H9 (cell line): ENCODE results near the gene ATF7. TPM values are rescaled to one million over a fixed set of nuclear protein-coding genes. Genes with fewer than 3 reads are reported as not detected.

Source experiments
- DNase-seq: peaks from one replicate; pipeline ENCODE4 v3.0.0-alpha.2; 2017
- H2AFZ ChIP-seq: one replicate; pipeline ENCODE4 v1.6.1; 2013; ENCODE audit warnings: mild to moderate bottlenecking, low read length, control low read depth, moderate library complexity
- H2AK5ac ChIP-seq: 2 replicates; pipeline ENCODE4 v1.6.1; 2013; ENCODE audit warnings: low read length, control low read depth, mixed read lengths; ENCODE audit not compliant: insufficient read length
- H2BK120ac ChIP-seq: one replicate; pipeline ENCODE4 v1.6.1; 2013; ENCODE audit warnings: low read depth, mild to moderate bottlenecking, low read length, control low read depth, inconsistent platforms; ENCODE audit not compliant: poor library complexity, severe bottlenecking
- H2BK12ac ChIP-seq: 2 replicates; pipeline ENCODE4 v1.6.1; 2013; ENCODE audit warnings: low read length, control low read depth, mixed read lengths, low read depth; ENCODE audit not compliant: insufficient read length
- H2BK15ac ChIP-seq: 2 replicates; pipeline ENCODE4 v1.6.1; 2013; ENCODE audit warnings: low read depth, low read length, control low read depth
- H2BK20ac ChIP-seq: one replicate; pipeline ENCODE4 v1.6.1; 2013; ENCODE audit warnings: low read depth, mild to moderate bottlenecking, low read length, control low read depth, inconsistent platforms; ENCODE audit not compliant: poor library complexity, severe bottlenecking
- H2BK5ac ChIP-seq: 2 replicates; pipeline ENCODE4 v1.6.1; 2013; ENCODE audit warnings: low read length, control low read depth, mixed read lengths; ENCODE audit not compliant: insufficient read length
- H3K14ac ChIP-seq: 2 replicates; pipeline ENCODE4 v1.6.1; 2013; ENCODE audit warnings: low read length, control low read depth; ENCODE audit not compliant: insufficient read depth
- H3K18ac ChIP-seq: 2 replicates; pipeline ENCODE4 v1.6.1; 2013; ENCODE audit warnings: low read depth, mild to moderate bottlenecking, mixed read lengths, low read length, control low read depth; ENCODE audit not compliant: insufficient read length
- H3K23ac ChIP-seq: 2 replicates; pipeline ENCODE4 v1.6.1; 2013; ENCODE audit warnings: low read length, control low read depth, mixed read lengths, low read depth; ENCODE audit not compliant: insufficient read length
- H3K23me2 ChIP-seq: 2 replicates; pipeline ENCODE4 v1.6.1; 2013; ENCODE audit warnings: low read depth, mild to moderate bottlenecking, mixed read lengths, low read length, control low read depth; ENCODE audit not compliant: insufficient read length, poor library complexity, severe bottlenecking
- H3K27ac ChIP-seq: 2 replicates; pipeline ENCODE4 v1.5.1; 2013; ENCODE audit warnings: low read length, control low read depth, mixed read lengths, low read depth; ENCODE audit not compliant: insufficient read length
- H3K27me3 ChIP-seq: 2 replicates; pipeline ENCODE4 v1.6.1; 2013; ENCODE audit warnings: low read length, control low read depth, inconsistent platforms; ENCODE audit not compliant: insufficient read depth
- H3K4ac ChIP-seq: 2 replicates; pipeline ENCODE4 v1.6.1; 2013; ENCODE audit warnings: low read depth, mild to moderate bottlenecking, control low read depth, inconsistent platforms, low read length, moderate library complexity
- H3K4me1 ChIP-seq: 2 replicates; pipeline ENCODE4 v1.6.1; 2013; ENCODE audit warnings: low read length, control low read depth, inconsistent platforms; ENCODE audit not compliant: insufficient read depth
- H3K4me2 ChIP-seq: 2 replicates; pipeline ENCODE4 v1.6.1; 2013; ENCODE audit warnings: low read length, control low read depth, mixed read lengths; ENCODE audit not compliant: insufficient read length, insufficient read depth
- H3K56ac ChIP-seq: 2 replicates; pipeline ENCODE4 v1.6.1; 2013; ENCODE audit warnings: low read depth, mild to moderate bottlenecking, mixed read lengths, low read length, control low read depth; ENCODE audit not compliant: insufficient read length
- H3K79me1 ChIP-seq: 2 replicates; pipeline ENCODE4 v1.6.1; 2013; ENCODE audit warnings: low read depth, mild to moderate bottlenecking, moderate library complexity, low read length, control low read depth, inconsistent platforms; ENCODE audit not compliant: insufficient read depth, poor library complexity, severe bottlenecking
- H3K79me2 ChIP-seq: 2 replicates; pipeline ENCODE4 v1.6.1; 2013; ENCODE audit warnings: low read length, control low read depth, inconsistent platforms; ENCODE audit not compliant: insufficient read depth
- H3K9ac ChIP-seq: 2 replicates; pipeline ENCODE4 v1.6.1; 2013; ENCODE audit warnings: low read length, control low read depth, mixed read lengths; ENCODE audit not compliant: insufficient read length; ENCODE audit errors: extremely low read depth
- H3K9me3 ChIP-seq: one replicate; pipeline ENCODE4 v1.6.1; 2013; ENCODE audit warnings: low read depth, low read length, inconsistent platforms; ENCODE audit not compliant: control insufficient read depth
- H3T11ph ChIP-seq: one replicate; pipeline ENCODE4 v1.6.1; 2013; ENCODE audit warnings: mild to moderate bottlenecking, low read length, control low read depth, inconsistent platforms
- H4K20me1 ChIP-seq: one replicate; pipeline ENCODE4 v1.6.1; 2013; ENCODE audit not compliant: control insufficient read depth, insufficient read length, insufficient read depth
- H4K5ac ChIP-seq: 2 replicates; pipeline ENCODE4 v1.6.1; 2013; ENCODE audit warnings: low read depth, mild to moderate bottlenecking, mixed read lengths, low read length, control low read depth; ENCODE audit not compliant: insufficient read length
- H4K8ac ChIP-seq: replicated peaks from 2 replicates; pipeline ENCODE4 v1.6.1; 2013; ENCODE audit warnings: low read length, control low read depth, mixed read lengths, low read depth; ENCODE audit not compliant: insufficient read length
- H4K91ac ChIP-seq: 2 replicates; pipeline ENCODE4 v1.6.1; 2013; ENCODE audit warnings: low read depth, mild to moderate bottlenecking, moderate library complexity, mixed read lengths, low read length, control low read depth; ENCODE audit not compliant: insufficient read length
- H3K27ac Mint-ChIP-seq, 3 experiments: 2 replicates in 2 of 3; 3 replicates in 1 of 3; pipeline ENCODE4 v1.8.0; 2020 to 2021; ENCODE audit warnings: mixed read lengths in 3 of 3, mild to moderate bottlenecking in 1 of 3, moderate library complexity in 1 of 3
- H3K27me3 Mint-ChIP-seq: 2 replicates; pipeline ENCODE4 v1.8.0; 2021; ENCODE audit warnings: low read depth, mild to moderate bottlenecking, moderate library complexity, mixed read lengths
- H3K36me3 Mint-ChIP-seq, 3 experiments: 2 replicates in 2 of 3; 3 replicates in 1 of 3; pipeline ENCODE4 v1.8.0; 2020 to 2021; ENCODE audit warnings: low read depth in 3 of 3, mixed read lengths in 3 of 3; ENCODE audit not compliant: insufficient read depth in 1 of 3
- H3K4me1 Mint-ChIP-seq, 2 experiments: 2 replicates each; pipeline ENCODE4 v1.8.0; 2020; ENCODE audit warnings: mixed read lengths in 2 of 2
- H3K4me3 Mint-ChIP-seq, 2 experiments: 2 replicates in 1 of 2; 3 replicates in 1 of 2; pipeline ENCODE4 v1.8.0; 2020 to 2021; ENCODE audit warnings: mild to moderate bottlenecking in 2 of 2, mixed read lengths in 2 of 2, moderate library complexity in 1 of 2
- H3K9me3 Mint-ChIP-seq, 2 experiments: 2 replicates in 1 of 2; 3 replicates in 1 of 2; pipeline ENCODE4 v1.8.0; 2020; ENCODE audit warnings: mild to moderate bottlenecking in 2 of 2, mixed read lengths in 2 of 2, moderate library complexity in 1 of 2
- CTCF ChIP-seq: fragments of 200-600 bp; sonication (generic); conservative IDR thresholded peaks from 3 replicates; pipeline ENCODE4 v1.8.0; 2021; ENCODE audit warnings: antibody characterized with exemption, mild to moderate bottlenecking
- WGBS: extraction: QIAGEN DNeasy Blood & Tissue Kit; methylation state at CpG from one replicate; pipeline ENCODE4 v1.1.7; 2013; ENCODE audit warnings: missing lambda C conversion rate, low lambda C conversion rate, mixed read lengths; ENCODE audit not compliant: insufficient read length; ENCODE audit errors: extremely low coverage; 5-methylcytosine and 5-hydroxymethylcytosine counted together
- total RNA-seq: library from RNA; stranded (reverse); gene quantifications from 2 replicates; pipeline ENCODE4 v1.2.1, GENCODE V29; 2021

Gene ATF7
- total RNA-seq, 1 experiment from 2014 or later = 17.7 TPM

GRCh38 chr12:53524476-53524875 lies 101.7 kb downstream of the ATF7 start:
- no CpG with 5 or more reads among the region's 13 CpGs for WGBS
- no peaks in the 10 kb centered on the region for H3K27me3 Mint-ChIP-seq
- no peaks in the 10 kb centered on the region for H3K9me3 Mint-ChIP-seq

More at GRCh38 chr12:53524476-53524875, 101.7 kb downstream of the ATF7 start:
- Mint-ChIP-seq H3K27ac (peak overlapping the region in 1 of 3 experiments; percentile 54; a peak in 1 of 7 replicates), H3K4me3 (no peak overlapping the region), H3K36me3 (peaks cover 9 to 38% (median 21%) of the 10 kb centered on the region in 3 experiments; a peak in 6 of 7 replicates), H3K4me1 (no peaks in the 10 kb centered on the region)
- H3K4me2 ChIP-seq = no peak overlapping the region
- H4K8ac ChIP-seq = no peak overlapping the region
- no peak overlapping the region for H2AK5ac ChIP-seq
- no peaks in the 10 kb centered on the region for H3K4me1 ChIP-seq
- H3K79me2 ChIP-seq = no peaks in the 10 kb centered on the region
- H2AFZ ChIP-seq = no peak overlapping the region
- H4K5ac ChIP-seq = no peak overlapping the region
- H2BK20ac ChIP-seq = no peak overlapping the region
- H2BK5ac ChIP-seq = no peak overlapping the region
- TF ChIP-seq CTCF = no peak
- no peak overlapping the region for H3K27ac ChIP-seq
- no peak overlapping the region for H3K23ac ChIP-seq
- no peak overlapping the region for H3K56ac ChIP-seq
- H3T11ph ChIP-seq = no peak overlapping the region
- no peak overlapping the region for H4K91ac ChIP-seq
- H2BK12ac ChIP-seq = no peak overlapping the region
- no peak for DNase-seq
- H3K4ac ChIP-seq = no peak overlapping the region
- no peak overlapping the region for H3K9ac ChIP-seq
- H3K18ac ChIP-seq = no peak overlapping the region
- no peaks in the 10 kb centered on the region for H3K9me3 ChIP-seq
- H3K27me3 ChIP-seq = no peaks in the 10 kb centered on the region
- H2BK120ac ChIP-seq = no peak overlapping the region
- H4K20me1 ChIP-seq = no peaks in the 10 kb centered on the region
- H3K79me1 ChIP-seq = no peaks in the 10 kb centered on the region
- no peaks in the 10 kb centered on the region for H3K23me2 ChIP-seq
- no peak overlapping the region for H2BK15ac ChIP-seq
- H3K14ac ChIP-seq = no peak overlapping the region
